HFFc6 (cell line): ENCODE measurements around the gene EXOC6B. TPM values are rescaled to one million over a fixed set of nuclear protein-coding genes. Genes with fewer than 3 reads are reported as not detected.
A peak's percentile ranks its signal among the peaks of the same experiment; 100 is the strongest.

ENCODE experiments used
- DNase-seq: peaks from one replicate; pipeline ENCODE4 v3.0.0-alpha.2; 2018
- H3K27ac Mint-ChIP-seq: 2 replicates; pipeline ENCODE4 v1.8.0; 2020; ENCODE audit warnings: mild to moderate bottlenecking, mixed read lengths
- H3K27me3 Mint-ChIP-seq: 2 replicates; pipeline ENCODE4 v1.8.0; 2021; ENCODE audit warnings: mild to moderate bottlenecking, moderate library complexity, mixed read lengths; ENCODE audit not compliant: insufficient read depth
- H3K36me3 Mint-ChIP-seq: 2 replicates; pipeline ENCODE4 v1.8.0; 2021; ENCODE audit warnings: low read depth, mixed read lengths
- H3K4me1 Mint-ChIP-seq: 2 replicates; pipeline ENCODE4 v1.8.0; 2020; ENCODE audit warnings: low read depth, mixed read lengths
- H3K4me3 Mint-ChIP-seq: 2 replicates; pipeline ENCODE4 v1.8.0; 2020; ENCODE audit warnings: mild to moderate bottlenecking, moderate library complexity, mixed read lengths
- H3K9me3 Mint-ChIP-seq: 2 replicates; pipeline ENCODE4 v1.8.0; 2020; ENCODE audit warnings: mild to moderate bottlenecking, mixed read lengths
- total RNA-seq, 6 experiments: library from RNA; stranded (reverse); fragmentation: NEBNext Ultra II Directional; extraction: Animal tissue kit (Norgen Biotek cat#: 25700); gene quantifications; 2 replicates in 1 of 6; 3 replicates in 5 of 6; pipeline ENCODE4 v1.2.3, GENCODE V29; 2021
- TF ChIP-seq, protein P1 (sequence below): fragments of 200-600 bp; sonication (generic); IDR thresholded peaks from 2 replicates; pipeline ENCODE4 v1.5.0; 2021; ENCODE audit warnings: antibody characterized with exemption, mild to moderate bottlenecking

Gene EXOC6B
- total RNA-seq, 6 experiments from 2014 or later = 24.8 to 33.0 (median 27.4) TPM

DNA sequence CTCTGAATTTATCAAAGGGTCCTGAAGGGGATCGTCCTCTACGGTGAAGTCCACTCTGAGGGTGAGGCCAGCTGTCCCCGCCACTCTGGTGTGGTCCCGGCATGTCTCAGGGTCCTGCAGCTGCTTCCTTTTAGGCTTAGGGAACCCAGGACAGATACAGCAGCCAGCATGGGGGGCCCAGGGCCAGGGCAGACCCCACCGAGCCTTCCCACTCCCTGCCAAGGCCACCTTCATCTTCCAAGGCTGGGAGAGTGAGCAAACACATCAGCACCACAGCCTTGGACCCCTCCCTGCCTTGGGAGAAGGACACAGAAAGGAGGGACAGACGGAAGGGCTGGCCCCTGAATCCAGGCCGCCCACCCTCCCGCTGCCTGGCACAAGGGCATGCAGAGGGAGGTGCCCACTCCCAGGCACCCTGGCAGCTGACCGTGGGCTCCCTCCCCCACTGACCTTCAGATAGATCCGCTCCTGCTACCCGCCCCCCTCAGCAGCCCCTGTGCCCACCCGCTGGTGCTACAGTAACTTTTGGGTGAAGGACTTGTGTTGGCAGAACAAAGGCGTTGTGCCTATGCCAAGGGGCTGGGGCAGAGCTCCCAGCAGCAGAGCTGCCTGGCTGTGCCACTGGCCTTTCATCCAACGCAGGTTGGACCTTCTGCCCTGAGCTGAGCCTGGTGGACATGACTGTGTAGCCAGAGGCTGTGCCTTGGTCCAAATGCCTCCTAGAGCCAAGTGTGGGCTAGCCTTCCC is 685.8 kb downstream of the EXOC6B start:
- H3K27me3 Mint-ChIP-seq = peaks cover 14% of the 10 kb centered on the region
- DNase-seq = no peak
- TF ChIP-seq, protein P1, sequence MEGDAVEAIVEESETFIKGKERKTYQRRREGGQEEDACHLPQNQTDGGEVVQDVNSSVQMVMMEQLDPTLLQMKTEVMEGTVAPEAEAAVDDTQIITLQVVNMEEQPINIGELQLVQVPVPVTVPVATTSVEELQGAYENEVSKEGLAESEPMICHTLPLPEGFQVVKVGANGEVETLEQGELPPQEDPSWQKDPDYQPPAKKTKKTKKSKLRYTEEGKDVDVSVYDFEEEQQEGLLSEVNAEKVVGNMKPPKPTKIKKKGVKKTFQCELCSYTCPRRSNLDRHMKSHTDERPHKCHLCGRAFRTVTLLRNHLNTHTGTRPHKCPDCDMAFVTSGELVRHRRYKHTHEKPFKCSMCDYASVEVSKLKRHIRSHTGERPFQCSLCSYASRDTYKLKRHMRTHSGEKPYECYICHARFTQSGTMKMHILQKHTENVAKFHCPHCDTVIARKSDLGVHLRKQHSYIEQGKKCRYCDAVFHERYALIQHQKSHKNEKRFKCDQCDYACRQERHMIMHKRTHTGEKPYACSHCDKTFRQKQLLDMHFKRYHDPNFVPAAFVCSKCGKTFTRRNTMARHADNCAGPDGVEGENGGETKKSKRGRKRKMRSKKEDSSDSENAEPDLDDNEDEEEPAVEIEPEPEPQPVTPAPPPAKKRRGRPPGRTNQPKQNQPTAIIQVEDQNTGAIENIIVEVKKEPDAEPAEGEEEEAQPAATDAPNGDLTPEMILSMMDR = no peak
- no peak overlapping the region for H3K4me3 Mint-ChIP-seq
- no peaks in the 10 kb centered on the region for H3K36me3 Mint-ChIP-seq
- H3K27ac Mint-ChIP-seq = no peak overlapping the region
- H3K4me1 Mint-ChIP-seq = peaks cover under 1% of the 10 kb centered on the region; the same call in 1 of the 2 replicates
- no peaks in the 10 kb centered on the region for H3K9me3 Mint-ChIP-seq

DNA sequence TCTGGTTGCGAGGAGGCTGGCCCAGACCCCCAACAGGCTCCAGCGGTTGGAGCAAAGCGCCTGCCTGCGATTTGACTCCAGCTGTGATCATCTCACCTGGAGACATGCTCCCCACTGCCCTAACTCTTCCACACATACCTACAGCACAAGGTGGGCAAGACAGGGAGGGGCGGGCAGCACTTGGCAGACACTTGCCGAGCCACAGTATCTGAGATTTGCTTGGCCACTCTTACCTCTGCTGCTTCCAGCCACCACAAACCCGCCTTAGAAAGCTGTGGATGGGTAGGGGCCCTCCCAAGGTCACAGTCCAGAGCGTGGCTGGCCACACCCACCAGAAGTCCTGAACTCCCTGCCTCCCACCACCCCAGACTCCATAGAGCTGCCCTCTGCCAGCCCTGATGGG is 686.4 kb downstream of the EXOC6B start:
- no peak overlapping the region for H3K4me3 Mint-ChIP-seq
- TF ChIP-seq, protein P1 = no peak
- H3K4me1 Mint-ChIP-seq = no peaks in the 10 kb centered on the region
- no peaks in the 10 kb centered on the region for H3K9me3 Mint-ChIP-seq
- no peaks in the 10 kb centered on the region for H3K36me3 Mint-ChIP-seq
- H3K27me3 Mint-ChIP-seq = peaks cover 12% of the 10 kb centered on the region
- no peak for DNase-seq
- H3K27ac Mint-ChIP-seq = no peak overlapping the region

DNA sequence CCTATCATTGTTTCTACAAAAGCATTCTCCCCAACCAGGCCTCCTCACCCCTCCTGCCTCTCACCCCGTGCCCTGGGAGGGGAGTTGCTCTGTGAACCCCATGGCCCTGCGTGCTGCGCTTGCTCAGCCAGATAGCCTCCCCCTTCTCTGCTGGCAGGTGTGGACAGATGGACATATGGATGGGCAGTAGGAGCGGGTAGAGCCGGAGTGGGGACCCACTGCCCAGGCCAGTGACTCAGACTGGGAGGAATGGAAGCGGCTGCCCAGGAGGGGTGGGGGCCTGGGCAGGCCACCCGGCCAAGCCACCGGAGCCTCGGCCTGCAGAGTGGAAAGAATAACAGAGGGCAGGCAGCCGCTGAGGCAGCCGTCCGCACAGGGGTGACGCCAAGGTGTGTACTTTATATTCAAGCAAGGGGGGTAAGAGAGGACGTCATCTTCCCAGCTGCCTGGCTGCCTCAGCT is 686.9 kb downstream of the EXOC6B start:
- no peak for DNase-seq
- Mint-ChIP-seq H3K9me3 (no peaks in the 10 kb centered on the region), H3K4me1 (no peaks in the 10 kb centered on the region), H3K27me3 (peaks cover 12% of the 10 kb centered on the region), H3K27ac (no peak overlapping the region), H3K4me3 (no peak overlapping the region), H3K36me3 (no peaks in the 10 kb centered on the region)
- TF ChIP-seq, protein P1 = no peak

DNA sequence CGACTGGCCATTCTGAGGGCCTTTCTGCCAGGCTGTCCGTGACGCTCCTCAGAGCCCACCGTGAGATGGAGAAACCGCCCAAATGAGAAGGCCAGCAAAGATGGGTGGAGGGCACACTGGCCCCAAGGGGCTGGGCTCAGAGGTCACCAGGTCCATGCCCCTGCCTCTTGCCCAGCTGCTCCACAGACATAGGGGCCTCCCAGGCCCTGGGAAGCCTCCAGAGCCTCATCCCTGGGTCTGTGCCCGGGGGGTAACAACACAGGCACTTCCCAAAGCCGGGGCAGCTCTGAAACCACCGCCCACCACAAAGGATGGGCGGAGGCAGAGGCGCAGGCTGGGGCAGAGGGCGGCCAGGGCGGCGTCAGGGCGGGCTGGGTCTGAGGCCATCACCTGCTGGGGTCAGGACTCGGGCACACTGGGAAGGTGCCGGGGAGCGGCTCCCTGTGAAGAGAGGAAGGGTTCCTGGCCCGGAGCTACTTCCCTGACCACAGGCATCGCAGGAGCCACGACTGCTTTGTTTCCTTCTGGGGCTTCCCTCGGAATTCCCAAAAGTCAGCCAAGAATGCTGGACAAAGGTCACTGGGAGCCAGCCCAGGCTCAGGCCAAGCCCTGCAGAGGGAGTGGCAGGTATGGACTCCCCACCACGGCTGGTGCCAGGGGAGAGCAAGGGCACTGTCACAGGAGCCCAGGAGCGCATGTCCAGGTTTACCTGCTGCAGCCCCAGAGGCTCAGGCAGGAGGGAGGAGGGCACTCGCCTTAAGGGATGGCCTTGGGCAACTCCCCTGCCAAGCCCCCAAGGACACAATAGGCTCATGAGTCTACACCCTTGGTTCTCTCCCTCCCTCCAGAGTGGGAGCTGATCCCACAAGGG is 687.6 kb downstream of the EXOC6B start:
- H3K4me1 Mint-ChIP-seq = no peaks in the 10 kb centered on the region
- H3K4me3 Mint-ChIP-seq = no peak overlapping the region
- no peak overlapping the region for H3K27ac Mint-ChIP-seq
- no peaks in the 10 kb centered on the region for H3K9me3 Mint-ChIP-seq
- DNase-seq = no peak
- TF ChIP-seq, protein P1 = no peak
- H3K27me3 Mint-ChIP-seq = peaks cover 7% of the 10 kb centered on the region
- H3K36me3 Mint-ChIP-seq = no peaks in the 10 kb centered on the region

DNA sequence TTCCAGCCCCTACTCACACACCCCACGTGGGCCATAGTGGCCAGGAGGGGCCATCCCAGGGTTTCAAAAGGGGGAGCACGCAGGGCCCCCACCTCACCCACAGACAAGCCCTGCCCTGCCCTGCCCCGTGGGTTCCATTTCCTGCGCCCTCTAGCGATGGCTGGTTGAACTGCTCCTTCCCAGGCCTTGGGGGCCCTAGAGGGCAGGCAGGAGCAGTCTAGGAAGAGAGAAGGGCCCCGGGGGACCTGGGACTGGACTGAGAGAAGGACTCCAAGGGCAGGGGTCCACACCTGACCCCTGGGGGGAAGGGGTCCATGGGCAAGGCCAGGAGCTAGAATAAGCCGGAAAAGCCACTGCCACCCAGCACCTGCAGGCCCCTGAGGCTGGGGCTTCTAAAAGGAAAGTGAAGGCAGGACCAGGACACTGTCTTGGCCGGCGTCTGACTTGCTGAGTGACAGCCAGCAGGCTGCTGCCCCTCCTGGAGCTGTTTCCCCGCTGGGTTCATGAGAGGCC is 688.3 kb downstream of the EXOC6B start:
- H3K27ac Mint-ChIP-seq = no peak overlapping the region
- DNase-seq = peak; percentile 18
- H3K4me3 Mint-ChIP-seq = no peak overlapping the region
- no peaks in the 10 kb centered on the region for H3K36me3 Mint-ChIP-seq
- no peaks in the 10 kb centered on the region for H3K4me1 Mint-ChIP-seq
- TF ChIP-seq, protein P1 = peak; percentile 96
- no peaks in the 10 kb centered on the region for H3K9me3 Mint-ChIP-seq
- H3K27me3 Mint-ChIP-seq = peaks cover 7% of the 10 kb centered on the region
